Measurements from ENCODE around the gene LIPT2.

The LIPT2 gene

DNA sequence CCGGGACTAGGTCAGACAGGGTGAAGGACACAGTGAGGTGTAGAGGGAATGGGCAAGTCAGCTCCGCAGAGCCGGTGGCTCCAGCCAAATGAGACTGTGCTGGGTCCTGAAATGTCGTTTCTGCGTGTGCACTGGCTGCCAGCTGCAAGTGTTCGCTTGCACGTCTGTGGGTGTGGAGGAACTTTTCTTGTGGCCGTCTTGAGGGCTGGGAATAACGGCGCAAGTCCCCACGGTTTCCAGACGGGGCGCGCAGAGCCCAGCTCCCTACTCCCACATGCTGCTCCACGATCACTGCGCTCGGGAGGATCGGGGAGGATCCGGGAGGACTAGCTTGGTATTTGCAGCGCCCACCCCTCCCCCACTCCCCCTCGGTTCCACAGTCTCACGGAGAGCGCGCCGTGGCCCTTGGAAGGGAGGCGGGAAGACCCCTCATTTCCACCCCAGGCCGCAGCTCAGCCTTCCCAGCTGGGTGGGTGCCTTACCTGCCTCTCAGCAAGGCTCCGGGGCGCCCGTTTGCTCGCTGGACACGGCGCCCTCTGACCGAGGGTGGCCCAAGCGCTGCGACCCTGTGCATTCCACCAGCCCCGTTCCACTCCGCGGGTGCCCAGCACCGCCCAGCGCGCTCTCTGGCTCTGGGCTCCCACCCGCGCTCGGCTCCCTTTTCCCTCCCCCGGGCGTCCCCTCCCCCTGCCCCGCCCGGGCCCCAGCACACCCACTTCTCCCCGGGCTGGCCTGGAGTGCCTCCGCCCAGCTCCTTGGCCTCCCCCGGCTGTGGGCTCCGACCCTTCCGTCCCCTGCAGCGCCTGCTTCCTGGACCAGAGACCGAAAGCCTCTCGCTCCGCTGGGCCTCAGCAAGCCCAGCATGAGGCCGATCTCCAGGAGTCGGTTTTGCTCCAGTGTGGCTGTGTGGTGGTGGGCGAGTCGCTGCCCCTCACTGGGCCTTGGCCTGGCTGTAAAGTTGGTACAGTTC, 26.3 kb downstream of the LIPT2 start, which contains the start of gene KCNE3:
Gene KCNE3 (minus strand): TSS at position 634 of the 970 bp plus-strand sequence. CDS start 9,986 bp downstream, outside the sequence.
- DNase-seq (ENCODE audit: low read depth), result no peak

DNA sequence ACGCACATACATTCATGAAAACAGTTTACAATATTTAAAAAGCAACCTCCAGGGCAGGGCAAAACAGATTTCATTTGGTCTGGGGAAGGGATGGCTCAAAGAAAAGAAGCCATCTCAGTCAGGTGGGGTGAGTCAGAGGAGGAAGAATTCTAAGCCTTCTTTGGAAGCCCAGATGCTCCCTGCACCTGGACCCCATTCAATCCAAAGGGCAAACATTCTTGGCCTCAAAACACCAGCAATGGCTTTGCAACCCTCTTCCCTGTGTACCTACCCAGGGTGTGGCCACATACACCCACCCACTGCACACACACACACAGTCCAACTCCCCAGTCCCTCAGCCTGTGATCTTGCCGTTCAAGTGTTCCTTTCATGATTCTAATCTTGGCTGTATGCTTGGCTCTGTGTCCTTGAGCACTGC, 28.2 kb downstream of the LIPT2 start:
- no peak for DNase-seq (ENCODE audit: low read depth)

DNA sequence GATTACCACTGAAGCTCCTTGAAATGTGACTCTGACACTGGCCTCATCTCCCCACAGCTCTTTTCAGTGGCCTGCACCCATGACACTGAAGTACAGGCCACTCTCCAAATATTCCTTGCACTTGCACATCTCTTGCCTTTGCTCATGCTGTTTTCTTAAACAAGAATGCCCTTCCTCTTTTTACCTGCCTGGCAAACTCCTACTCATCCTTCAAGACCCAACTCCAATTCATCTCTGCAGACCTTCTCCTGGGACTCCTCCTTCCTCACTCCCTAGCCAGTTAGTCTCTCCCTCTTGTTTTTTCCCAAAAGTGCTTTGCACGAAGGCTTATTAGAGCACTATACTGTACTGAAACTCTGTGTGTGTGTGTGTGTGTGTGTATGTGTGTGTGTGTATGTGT, 28.8 kb downstream of the LIPT2 start:
- DNase-seq (ENCODE audit: low read depth), result no peak

DNA sequence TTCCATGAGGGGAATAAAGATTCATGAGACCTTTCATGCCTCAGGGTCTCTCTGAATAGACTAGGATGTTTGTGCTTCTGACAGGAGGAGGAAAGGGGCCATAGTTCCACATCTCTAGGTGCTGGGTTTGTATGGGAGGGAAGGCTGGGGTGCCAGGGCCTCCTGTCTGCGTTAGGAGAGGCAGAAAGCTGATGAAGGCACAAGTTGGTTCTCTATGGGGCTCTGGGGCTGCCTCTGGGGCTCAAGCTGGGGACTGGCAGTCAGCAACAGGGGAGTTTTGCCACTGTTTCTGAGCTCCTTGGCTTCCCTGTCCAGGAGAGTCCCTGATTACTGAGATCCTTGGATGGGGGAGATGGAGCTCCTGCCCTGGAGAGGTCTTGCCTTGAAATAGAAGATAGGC, 30.3 kb downstream of the LIPT2 start:
- DNase-seq (ENCODE audit: low read depth), result no peak

DNA sequence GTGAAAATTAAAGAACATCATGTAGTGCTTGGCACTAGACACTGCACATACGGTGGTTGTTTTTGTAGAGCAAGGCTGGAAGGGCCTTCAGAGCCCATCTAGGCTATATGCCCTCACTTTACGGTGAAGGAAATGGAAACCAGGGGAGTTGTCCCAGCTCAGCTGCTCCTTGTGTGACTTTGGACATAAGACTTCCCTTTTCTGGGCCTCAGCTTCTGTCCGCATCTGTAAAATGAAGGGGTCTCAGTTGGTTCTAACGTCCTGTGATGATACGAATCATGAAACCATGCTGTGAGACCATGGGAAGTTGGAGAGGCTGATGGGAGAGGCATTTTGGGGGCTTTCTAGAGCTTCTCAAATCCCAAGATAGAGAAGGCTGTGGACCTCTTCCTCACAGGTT, 30.9 kb downstream of the LIPT2 start:
- DNase-seq (ENCODE audit: low read depth), result no peak

DNA sequence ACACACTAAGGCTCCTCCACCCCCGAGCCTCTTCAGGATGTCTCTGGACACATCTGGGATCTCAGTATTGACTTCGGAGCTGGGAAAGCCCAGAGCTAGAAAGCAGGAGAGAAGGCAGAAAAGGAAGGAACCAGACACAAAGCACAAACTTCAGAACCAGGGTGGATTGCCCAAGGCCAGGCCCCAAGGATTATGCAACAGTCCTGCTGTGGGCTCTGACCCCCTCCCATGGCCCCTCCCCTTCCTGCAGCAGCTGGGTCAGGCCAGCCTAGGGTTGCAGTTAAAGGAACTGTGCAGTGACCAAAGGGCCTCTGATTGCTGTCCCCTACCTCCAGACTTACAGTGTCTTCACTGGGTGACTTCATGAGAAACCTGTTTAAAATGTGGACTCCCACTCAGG, 31.5 kb downstream of the LIPT2 start:
- no peak for DNase-seq (ENCODE audit: low read depth)

DNA sequence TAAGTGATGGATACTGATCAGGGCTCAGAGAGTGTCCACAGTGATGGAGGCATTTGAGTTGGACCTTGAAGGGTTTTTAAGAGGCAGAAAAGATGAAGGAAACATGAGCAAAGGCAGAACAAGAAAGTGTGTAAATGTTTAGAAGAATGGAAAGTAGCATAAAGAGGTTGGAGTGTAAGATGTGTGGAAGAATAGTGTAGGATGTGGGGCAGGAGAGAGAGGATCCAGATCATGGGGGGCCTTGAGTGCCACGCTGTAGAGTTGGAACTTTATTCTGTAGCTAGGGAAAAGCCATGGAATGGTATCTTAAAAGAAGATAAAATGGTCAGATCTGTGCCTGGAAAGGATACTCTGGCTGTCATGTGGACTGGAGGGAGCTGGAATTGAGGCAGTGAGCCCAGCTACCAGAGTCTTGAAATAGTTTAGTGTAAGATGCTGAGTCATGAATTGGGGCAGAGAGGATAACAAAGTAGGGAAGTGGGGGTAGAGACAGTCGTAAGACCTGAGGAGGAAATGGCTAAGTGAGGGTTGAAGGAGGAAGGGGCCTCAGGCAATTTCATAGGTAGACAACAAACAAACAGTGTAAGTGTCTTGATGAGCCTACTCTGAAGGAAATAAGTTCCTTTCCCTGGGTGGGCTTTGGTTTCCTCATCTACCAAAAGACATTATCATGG, 32.9 kb downstream of the LIPT2 start:
- DNase-seq (ENCODE audit: low read depth), result no peak

DNA sequence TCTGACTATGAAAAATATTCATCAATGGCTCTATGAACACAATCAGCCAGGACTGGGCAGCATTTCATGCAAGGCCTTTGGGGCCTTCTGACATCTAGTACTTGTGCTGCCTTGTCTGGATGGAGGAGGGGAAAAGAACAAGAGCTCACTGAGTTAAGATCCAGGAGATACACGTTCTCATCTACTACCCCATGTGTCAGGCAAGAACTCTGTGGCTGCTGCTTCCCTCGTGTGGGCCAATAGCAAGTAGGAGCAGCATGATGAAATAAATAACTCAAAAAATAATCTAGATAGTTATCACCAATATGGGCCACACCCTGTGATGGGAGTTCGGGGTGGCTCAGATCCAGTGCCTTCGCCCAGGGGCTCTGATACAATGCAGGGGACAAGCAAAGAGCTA, 33.5 kb downstream of the LIPT2 start:
- no peak for DNase-seq (ENCODE audit: low read depth)

DNA sequence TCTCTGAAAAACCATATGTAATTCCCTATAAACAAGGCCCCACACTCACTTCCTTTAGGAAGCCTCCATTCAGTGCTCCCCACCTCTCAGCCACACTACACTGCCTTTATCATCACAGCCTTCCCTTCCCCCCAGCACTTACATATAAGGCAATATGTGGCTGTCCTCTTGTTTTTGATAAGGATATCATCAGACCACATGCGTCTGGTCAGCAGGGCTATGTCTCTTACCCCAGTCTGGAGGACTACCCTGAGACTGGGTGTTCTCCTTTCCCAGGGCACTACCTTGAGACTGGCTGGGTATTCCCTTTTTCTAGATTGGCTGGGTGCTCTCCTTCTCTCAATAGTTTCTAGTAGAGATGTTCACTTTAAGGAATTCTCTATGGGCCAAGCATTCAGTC, 33.9 kb downstream of the LIPT2 start:
- no peak for DNase-seq (ENCODE audit: low read depth)

DNA sequence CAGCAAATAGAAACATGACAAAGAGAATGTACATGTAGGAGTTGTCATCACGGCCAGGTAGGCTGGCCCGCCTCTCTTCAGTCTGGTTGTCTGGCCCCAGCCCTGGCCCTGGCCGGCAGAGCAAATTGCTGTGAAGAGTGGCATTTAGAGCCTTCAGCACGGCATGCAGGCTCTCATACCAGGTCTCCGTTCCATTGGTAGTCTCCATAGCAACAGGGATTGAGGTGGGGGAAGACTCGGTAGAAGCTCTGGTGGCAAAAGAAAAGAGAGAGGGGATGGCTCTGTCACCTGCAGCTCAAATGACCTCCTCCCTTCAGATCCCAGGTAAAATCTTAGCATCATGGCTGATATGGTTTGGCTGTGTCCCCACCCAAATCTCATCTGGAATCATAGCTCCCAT, 36.2 kb downstream of the LIPT2 start:
- no peak for DNase-seq (ENCODE audit: low read depth)

DNA sequence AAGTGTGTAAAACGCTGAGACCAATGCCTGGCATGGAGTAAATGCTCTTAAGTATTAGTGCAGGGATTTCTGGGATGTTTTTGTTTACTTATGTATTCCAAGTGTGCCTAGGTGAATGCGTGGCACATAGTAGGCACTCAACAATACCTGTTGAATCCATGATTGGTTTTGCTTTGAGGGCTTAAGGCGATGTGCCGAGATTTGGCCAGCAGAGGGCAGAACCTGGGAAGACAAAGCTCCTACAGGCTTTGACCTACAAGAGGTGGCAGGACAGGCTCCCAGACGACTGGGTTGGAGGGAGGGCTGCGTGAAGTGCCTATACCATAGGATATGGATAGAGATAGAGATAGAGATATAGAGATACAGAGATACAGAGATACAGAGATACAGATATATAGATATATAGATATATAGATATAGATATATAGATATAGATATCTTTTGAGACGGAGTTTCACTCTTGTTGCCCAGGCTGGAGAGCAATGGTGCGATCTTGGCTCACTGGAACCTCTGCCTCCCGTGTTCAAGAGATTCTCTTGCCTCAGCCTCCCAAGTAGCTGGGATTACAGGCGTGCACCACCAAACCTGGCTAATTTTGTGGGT, 40.0 kb downstream of the LIPT2 start:
- DNase-seq (ENCODE audit: low read depth), result peak; percentile 32

DNA sequence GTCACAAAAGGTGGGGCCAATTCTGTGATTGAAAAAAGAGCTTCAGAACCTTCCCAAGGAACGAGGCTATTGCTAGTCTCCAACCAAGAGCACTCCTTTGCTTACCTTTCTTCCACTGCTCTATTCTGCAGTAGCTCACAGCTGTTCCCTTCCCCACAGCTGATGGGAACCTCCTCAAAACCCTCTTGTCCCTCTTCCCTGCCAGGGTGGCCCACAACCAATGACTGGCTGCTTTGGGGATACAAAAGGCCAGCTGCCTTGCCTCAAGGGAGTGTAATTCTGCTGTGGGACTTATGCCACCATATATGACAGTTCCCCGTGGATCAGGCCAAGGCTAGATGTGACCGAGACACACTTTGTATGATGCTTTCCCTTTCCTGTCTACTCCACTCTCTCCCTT, 41.2 kb downstream of the LIPT2 start:
- no peak for DNase-seq (ENCODE audit: low read depth)

DNA sequence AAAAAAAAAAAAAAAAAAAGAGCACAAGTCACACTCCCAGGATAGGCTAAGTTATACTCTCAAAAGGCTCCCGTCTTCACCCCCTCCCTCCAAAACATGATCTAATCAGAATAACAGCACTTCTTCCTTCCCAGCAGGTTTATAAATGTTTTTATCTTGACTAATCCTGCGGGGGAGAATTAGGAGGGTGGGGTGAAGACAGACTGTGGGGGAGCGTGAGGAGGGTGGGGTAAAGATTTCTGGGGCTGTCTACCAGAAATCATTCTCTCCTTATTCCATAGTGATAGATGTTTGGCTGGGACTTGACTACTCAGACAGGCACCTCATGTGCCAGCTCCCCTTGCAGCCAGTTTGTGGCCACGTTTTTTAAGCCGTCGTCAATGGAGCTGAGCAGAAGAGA, 43.2 kb downstream of the LIPT2 start:
- DNase-seq (ENCODE audit: low read depth), result no peak

DNA sequence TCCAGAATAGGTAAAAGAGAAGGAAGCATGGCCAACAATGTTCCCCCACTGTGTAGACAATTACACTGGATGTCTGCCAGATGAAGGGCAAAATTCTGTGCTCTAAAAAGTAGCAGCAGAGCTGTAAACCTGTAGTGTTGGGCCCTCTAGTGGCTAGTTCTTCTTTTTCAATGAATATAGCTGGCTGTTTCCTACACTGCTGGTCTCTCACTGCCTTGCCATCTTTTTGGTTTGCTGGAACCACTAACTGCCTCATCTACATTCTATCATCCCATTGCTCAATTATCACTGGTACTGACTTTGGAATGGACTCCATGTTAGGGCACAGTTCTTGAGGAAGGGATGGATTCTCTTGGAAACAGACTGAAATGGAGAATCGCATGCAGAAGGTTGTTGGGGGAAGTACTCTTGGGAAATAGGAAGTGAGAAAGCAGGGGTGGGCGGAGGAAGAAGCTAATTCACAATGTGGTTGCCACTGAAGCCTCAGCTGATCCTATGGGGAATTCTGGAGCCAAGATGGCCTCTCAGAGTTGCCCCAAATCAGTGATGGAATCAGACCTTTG, 44.1 kb downstream of the LIPT2 start:
- no peak for DNase-seq (ENCODE audit: low read depth)

DNA sequence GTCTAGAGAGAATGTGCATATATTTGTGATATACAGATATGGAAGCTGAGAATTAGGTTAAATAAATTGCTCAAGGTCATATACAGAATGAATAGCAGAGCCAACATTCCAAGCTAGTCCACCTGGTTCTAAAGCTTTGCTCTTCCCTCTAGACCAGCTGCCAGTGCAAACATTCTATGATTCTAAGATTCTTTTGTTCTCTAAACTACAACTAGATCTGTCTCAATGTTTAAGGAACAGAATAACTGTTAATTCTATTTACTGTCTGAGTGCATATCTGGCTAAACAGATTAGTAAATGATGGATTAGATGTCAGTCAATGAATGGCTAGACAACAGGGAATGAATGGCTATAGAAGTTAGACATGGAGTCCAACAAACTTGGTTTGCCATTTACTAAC, 45.8 kb downstream of the LIPT2 start:
- DNase-seq (ENCODE audit: low read depth), result no peak

DNA sequence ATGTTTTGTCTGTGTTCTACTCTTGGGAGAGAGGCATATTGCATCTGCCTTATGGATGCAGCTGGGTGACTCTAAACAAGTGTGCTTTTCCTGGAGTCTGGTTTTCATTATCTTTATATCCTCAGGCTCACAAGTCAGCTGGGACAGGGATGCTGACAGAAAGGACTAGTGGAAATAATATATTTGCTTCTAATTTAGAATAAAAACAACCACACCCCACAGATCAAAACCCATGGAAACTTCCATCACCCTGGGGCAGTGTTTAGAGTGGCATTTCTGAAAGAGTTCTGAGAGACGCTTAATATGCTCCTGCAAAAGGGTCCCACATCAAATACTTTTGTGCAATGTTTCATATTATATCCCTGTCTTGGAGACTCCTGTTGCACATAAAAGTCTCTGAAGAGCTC, 47.0 kb downstream of the LIPT2 start:
- no peak for DNase-seq (ENCODE audit: low read depth)

DNA sequence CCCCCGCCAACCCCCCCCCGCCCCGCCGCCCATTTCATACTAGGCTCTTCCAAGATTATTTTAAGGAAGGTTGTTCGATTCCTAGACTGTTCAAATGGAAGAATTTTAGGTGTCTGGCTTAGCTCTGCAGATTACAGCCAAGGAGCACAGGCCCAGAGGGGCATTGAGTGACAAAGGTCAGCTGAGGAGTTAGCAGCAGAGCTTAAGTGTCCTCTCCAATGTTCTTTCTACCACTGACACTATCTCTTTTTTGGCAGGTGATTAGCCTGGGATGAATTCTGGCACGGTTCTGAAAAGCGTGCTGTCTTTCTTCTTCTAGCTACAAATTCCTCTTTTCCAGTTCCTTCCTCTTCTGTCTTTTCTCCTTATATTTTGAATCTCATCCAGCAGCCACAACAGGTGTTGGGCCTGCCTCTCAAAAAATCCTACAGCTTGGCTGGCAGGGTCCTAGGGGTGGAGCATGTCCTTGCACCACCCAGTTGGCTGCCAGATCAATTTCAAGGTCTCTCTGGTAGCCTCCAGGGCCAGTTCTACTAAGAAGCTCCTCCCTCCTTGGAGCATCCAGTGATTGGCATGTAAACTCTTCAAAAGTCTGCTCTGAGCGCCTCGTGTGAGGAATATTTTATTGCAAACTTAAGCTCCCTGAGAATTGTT, 49.2 kb downstream of the LIPT2 start:
- DNase-seq (ENCODE audit: low read depth), result no peak

DNA sequence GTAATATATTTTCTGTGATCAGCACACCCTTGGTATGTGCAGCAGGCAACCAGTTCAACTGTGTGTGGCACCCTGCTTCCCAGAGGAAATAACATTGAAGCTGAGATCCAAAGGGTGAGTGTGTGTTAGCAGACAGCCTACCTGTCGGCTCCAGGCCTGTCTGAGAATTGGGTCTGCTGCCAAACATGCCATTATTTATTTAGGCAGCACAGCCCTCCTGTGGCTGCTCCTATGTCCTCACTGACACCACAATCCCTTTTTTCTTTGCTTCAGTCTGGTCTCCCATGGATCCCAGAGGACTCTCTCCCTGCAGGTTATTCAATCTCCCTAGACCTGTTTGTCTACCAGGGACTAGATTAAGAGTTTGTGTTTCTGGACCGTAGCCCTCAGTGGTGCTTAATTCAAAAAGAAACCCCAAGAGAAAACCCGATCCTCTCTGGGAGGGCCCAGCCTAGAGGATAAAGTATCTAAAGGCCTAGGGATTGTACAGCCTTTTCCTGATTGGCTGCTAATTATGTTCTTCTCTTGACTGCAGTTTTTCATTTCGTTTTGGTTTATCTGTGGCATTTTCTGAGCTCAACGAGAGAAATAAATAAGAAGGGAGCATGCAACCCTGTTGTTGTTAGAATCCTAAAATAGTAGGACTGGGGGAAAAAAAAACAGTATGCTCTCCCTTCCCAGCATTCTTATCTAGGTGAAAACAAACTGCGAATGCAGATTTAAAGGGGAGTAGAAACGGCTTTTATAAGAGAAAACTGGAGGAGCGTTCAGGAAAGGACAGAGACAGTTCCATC, 50.3 kb downstream of the LIPT2 start:
- no peak for DNase-seq (ENCODE audit: low read depth)

DNA sequence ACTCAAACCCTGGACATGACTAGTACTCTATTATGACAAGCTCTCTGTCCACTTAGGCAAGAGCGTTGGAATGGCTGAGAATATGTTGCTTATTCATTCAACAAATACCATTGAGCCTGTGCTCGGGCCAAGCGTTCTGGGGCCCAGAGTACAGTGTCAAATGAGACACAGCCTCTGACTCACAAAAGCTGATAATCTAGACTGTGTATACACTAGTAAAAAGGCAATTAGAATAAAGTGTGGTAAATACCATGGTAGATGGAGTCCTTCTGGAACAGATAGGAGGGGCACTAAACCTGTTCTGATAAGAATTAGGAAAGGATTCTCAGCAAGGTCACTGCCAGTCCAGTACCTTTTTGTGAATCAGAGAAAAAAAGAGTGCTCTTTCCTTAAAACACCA, 50.9 kb downstream of the LIPT2 start:
- no peak for DNase-seq (ENCODE audit: low read depth)
